Measurements from ENCODE around the gene PCDH12.

Gene PCDH12

GRCh38 chr5:141902015-141902814 lies 55.8 kb downstream of the PCDH12 start:
- no peak for TF ChIP-seq POLR2A (IDR thresholded peaks at IDR 0.05; ENCODE audit: low read length)
- TF ChIP-seq GATA1 (IDR thresholded peaks at IDR 0.05; ENCODE audit: low read depth, low read length) = no peak
- peak; percentile 14 to 31 for DNase-seq

GRCh38 chr5:141898448-141899049 lies 59.5 kb downstream of the PCDH12 start:
- TF ChIP-seq POLR2A (IDR thresholded peaks at IDR 0.05; ENCODE audit: low read length) (no peak), GATA1 (IDR thresholded peaks at IDR 0.05; ENCODE audit: low read depth, low read length) (no peak)
- DNase-seq = no peak

GRCh38 chr5:141897425-141897824 lies 60.6 kb downstream of the PCDH12 start:
- TF ChIP-seq POLR2A (IDR thresholded peaks at IDR 0.05; ENCODE audit: low read length) (no peak), GATA1 (IDR thresholded peaks at IDR 0.05; ENCODE audit: low read depth, low read length) (no peak)
- no peak for DNase-seq

Data from erythroblast (primary cell).